Vagina (tissue), 2 donors: ENCODE results near the gene PCSK5.

Experiments used
- POLR2A ChIP-seq, 2 donors: fragments of 450-650 bp; IDR thresholded peaks; one replicate each; pipeline ENCODE4 v1.6.1; 2017; ENCODE audit warnings: antibody characterized with exemption in 2 of 2, mild to moderate bottlenecking in 2 of 2, moderate library complexity in 2 of 2
- POLR2AphosphoS5 ChIP-seq, 2 donors: sonication (generic); formaldehyde crosslinking; IDR thresholded peaks; one replicate each; pipeline ENCODE4 v1.9.0; 2017; ENCODE audit warnings: antibody characterized with exemption in 2 of 2, mild to moderate bottlenecking in 2 of 2, low read depth in 1 of 2; ENCODE audit not compliant: insufficient read depth in 1 of 2
- TF ChIP-seq, protein P1 (sequence below), 3 experiments: fragments of 450-650 bp in 2 of 3; fragments of 200-600 bp in 1 of 3; sonication (generic) in 1 of 3; IDR thresholded peaks; one replicate each; pipeline ENCODE4 v1.5.1; 2017 to 2019; ENCODE audit warnings: antibody characterized with exemption in 3 of 3, mild to moderate bottlenecking in 2 of 3, moderate library complexity in 2 of 3

DNA sequence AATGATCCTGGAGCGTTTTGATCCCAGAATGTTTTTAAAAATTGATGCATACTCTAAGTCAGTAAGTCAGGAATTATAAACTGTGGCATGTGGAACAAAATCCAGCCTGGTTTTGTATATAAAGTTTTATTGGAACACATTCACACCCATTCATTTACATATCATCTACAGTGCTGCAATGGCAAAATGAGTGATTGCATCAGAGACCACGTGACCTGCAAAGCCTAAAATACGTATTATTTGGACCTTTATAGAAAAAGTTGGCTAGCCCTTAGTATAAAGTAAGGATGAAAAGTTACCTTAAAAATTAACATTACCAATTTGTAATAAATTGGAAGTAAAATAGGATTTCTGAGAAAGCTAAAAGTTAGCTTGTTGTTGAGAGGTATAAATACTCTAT lies 95.0 kb downstream of the PCSK5 start:
- TF ChIP-seq, protein P1, sequence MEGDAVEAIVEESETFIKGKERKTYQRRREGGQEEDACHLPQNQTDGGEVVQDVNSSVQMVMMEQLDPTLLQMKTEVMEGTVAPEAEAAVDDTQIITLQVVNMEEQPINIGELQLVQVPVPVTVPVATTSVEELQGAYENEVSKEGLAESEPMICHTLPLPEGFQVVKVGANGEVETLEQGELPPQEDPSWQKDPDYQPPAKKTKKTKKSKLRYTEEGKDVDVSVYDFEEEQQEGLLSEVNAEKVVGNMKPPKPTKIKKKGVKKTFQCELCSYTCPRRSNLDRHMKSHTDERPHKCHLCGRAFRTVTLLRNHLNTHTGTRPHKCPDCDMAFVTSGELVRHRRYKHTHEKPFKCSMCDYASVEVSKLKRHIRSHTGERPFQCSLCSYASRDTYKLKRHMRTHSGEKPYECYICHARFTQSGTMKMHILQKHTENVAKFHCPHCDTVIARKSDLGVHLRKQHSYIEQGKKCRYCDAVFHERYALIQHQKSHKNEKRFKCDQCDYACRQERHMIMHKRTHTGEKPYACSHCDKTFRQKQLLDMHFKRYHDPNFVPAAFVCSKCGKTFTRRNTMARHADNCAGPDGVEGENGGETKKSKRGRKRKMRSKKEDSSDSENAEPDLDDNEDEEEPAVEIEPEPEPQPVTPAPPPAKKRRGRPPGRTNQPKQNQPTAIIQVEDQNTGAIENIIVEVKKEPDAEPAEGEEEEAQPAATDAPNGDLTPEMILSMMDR (IDR thresholded peaks at IDR 0.05) = no peak
- no peak for TF ChIP-seq POLR2A (IDR thresholded peaks at IDR 0.05)
- no peak for TF ChIP-seq POLR2AphosphoS5 (IDR thresholded peaks at IDR 0.05; ENCODE audit: insufficient read depth in 1 of 2, low read depth in 1 of 2)
